MCF 10A (cell line): ENCODE results near the gene PLEKHH1. TPM values are rescaled to one million over a fixed set of nuclear protein-coding genes. Genes with fewer than 3 reads are reported as not detected.

Source experiments
- BruUV-seq: library from RNA; stranded (reverse); fragments of 400-500 nt; replicated peaks from 2 replicates; lab custom pipeline; 2021; lab: Mats Ljungman, UMichigan
- CTCF ChIA-PET: fragments of 300-600 bp; sonication (Branson Sonifier 250); formaldehyde crosslinking; extraction: SDS; loops from one replicate; lab custom pipeline; 2021; ENCODE audit warnings: antibody characterized with exemption, inconsistent platforms; lab: Yijun Ruan, JAX
- POLR2A ChIA-PET: fragments of 300-600, 350-650 bp; sonication (Branson Sonifier 250); formaldehyde crosslinking; extraction: SDS; loops from one replicate; lab custom pipeline; 2020; ENCODE audit warnings: antibody characterized with exemption, inconsistent platforms; lab: Yijun Ruan, JAX
- DNase-seq: peaks from one replicate; pipeline ENCODE4 v3.0.0-alpha.2; 2018; ENCODE audit not compliant: unreplicated experiment
- H3K27ac Mint-ChIP-seq: one replicate; pipeline ENCODE4 v1.8.0; 2022; ENCODE audit warnings: mild to moderate bottlenecking, low read depth, mixed read lengths; ENCODE audit not compliant: unreplicated experiment
- H3K27me3 Mint-ChIP-seq: one replicate; pipeline ENCODE4 v1.8.0; 2022; ENCODE audit warnings: mixed read lengths; ENCODE audit not compliant: insufficient read depth, unreplicated experiment
- H3K36me3 Mint-ChIP-seq: one replicate; pipeline ENCODE4 v1.8.0; 2022; ENCODE audit warnings: mild to moderate bottlenecking, moderate library complexity, mixed read lengths; ENCODE audit not compliant: insufficient read depth, unreplicated experiment
- H3K4me1 Mint-ChIP-seq: one replicate; pipeline ENCODE4 v1.8.0; 2022; ENCODE audit warnings: mixed read lengths; ENCODE audit not compliant: insufficient read depth, unreplicated experiment
- H3K4me3 Mint-ChIP-seq: one replicate; pipeline ENCODE4 v1.8.0; 2022; ENCODE audit warnings: mild to moderate bottlenecking, moderate library complexity, mixed read lengths; ENCODE audit not compliant: unreplicated experiment
- H3K9me3 Mint-ChIP-seq: one replicate; pipeline ENCODE4 v1.8.0; 2022; ENCODE audit warnings: mixed read lengths; ENCODE audit not compliant: unreplicated experiment
- intact Hi-C: fragments of 100-400 bp; cut with micrococcal nuclease; formaldehyde crosslinking; loops from 2 replicates; pipeline ENCODE4 v1.14.1; 2022
- total RNA-seq: library from RNA; stranded (reverse); gene quantifications from 2 replicates; pipeline ENCODE4 v1.2.3, GENCODE V29; 2022
- TF ChIP-seq, protein P1 (sequence below): fragments of 200-600 bp; IDR thresholded peaks from one replicate; pipeline ENCODE4 v1.8.0; 2022; ENCODE audit warnings: antibody characterized with exemption, mild to moderate bottlenecking; ENCODE audit not compliant: unreplicated experiment

The PLEKHH1 gene
- total RNA-seq, 1 experiment from 2014 or later = 5.8 TPM

DNA sequence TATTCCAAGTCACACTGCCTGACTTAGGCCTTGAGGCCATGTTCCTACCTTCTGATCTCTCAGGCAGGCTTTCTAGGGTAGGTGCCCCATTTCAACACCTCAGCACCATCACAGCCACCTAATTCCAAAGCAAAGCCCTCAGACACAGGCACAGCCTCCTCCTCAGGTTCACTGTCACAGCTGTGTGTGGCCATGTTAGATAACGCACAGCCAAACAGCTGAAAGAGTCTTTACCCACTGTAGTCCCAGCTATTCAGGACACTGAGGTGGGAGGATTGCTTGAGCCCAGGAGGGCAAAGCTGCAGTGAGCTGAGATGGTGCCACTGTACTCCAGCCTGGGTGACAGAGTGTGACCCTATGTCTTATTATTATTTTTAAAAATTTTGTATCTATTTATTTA is 37.3 kb upstream of the PLEKHH1 start:
- ChIA-PET POLR2A (interaction anchor here (0.6 kb wide), 1 partner anchor 14 kb away, joined by 3 read pairs; no protein-coding TSS in a partner anchor), CTCF (no interaction called here)
- TF ChIP-seq, protein P1, sequence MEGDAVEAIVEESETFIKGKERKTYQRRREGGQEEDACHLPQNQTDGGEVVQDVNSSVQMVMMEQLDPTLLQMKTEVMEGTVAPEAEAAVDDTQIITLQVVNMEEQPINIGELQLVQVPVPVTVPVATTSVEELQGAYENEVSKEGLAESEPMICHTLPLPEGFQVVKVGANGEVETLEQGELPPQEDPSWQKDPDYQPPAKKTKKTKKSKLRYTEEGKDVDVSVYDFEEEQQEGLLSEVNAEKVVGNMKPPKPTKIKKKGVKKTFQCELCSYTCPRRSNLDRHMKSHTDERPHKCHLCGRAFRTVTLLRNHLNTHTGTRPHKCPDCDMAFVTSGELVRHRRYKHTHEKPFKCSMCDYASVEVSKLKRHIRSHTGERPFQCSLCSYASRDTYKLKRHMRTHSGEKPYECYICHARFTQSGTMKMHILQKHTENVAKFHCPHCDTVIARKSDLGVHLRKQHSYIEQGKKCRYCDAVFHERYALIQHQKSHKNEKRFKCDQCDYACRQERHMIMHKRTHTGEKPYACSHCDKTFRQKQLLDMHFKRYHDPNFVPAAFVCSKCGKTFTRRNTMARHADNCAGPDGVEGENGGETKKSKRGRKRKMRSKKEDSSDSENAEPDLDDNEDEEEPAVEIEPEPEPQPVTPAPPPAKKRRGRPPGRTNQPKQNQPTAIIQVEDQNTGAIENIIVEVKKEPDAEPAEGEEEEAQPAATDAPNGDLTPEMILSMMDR = no peak
- DNase-seq = no peak
- peaks cover 2% of the 10 kb centered on the region for H3K4me1 Mint-ChIP-seq
- no peak overlapping the region for H3K27ac Mint-ChIP-seq
- no peak overlapping the region for H3K4me3 Mint-ChIP-seq
- no peaks in the 10 kb centered on the region for H3K27me3 Mint-ChIP-seq
- H3K36me3 Mint-ChIP-seq = no peaks in the 10 kb centered on the region
- no TSS peak for BruUV-seq
- H3K9me3 Mint-ChIP-seq = peaks cover 11% of the 10 kb centered on the region
- intact Hi-C loops = no loop called here

DNA sequence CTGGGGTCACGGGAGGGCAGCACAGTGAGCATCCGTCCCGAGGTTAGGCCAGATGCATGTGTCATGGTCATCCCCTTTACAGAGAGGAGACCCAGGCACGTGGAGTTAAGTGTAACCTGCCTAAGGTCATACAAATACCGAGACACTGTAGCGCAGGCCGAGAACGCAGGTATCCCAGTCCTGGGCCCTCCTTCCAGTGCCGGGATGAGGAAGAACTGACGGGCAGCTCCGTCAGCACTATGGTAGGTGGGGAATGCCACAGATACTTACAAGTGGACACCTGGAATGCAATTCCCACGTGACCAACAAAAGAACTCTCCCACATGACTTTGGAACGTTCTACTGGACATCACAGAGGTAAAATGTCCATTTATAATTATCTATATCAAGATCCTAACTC is 35.9 kb upstream of the PLEKHH1 start:
- DNase-seq = no peak
- Mint-ChIP-seq H3K4me3 (no peak overlapping the region), H3K27me3 (no peaks in the 10 kb centered on the region), H3K9me3 (peaks cover 10% of the 10 kb centered on the region), H3K4me1 (no peaks in the 10 kb centered on the region), H3K36me3 (no peaks in the 10 kb centered on the region), H3K27ac (no peak overlapping the region)
- ChIA-PET CTCF (interaction anchor here (1.1 kb wide), 1 partner anchor 31 kb away, joined by 4 read pairs; no protein-coding TSS in a partner anchor), POLR2A (no interaction called here)
- BruUV-seq = no TSS peak
- intact Hi-C loops = no loop called here
- TF ChIP-seq, protein P1 = no peak

DNA sequence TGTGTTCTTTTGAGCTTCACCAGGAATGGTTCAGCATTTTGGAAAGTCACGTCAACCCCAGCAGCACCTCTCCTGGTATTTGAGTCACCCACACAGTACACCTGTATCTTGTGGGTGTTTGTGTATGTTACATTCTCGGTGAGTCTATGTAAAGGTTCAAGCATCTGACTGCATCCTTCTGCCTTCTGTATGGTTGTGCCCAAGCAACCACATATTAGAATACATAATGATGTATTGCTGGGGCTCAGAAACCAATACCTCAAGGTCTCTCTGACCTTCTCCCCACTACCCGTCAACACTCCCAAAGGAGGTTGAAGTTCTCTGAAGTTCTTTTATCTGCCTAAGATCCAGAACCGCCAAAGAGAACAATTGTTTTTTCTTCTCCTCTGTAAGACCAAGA is 35.4 kb upstream of the PLEKHH1 start:
- TF ChIP-seq, protein P1 = no peak
- Mint-ChIP-seq H3K9me3 (peaks cover 5% of the 10 kb centered on the region), H3K27me3 (peaks cover 2% of the 10 kb centered on the region), H3K4me1 (no peaks in the 10 kb centered on the region), H3K36me3 (no peaks in the 10 kb centered on the region), H3K4me3 (no peak overlapping the region), H3K27ac (no peak overlapping the region)
- intact Hi-C loops = no loop called here
- ChIA-PET POLR2A (no interaction called here), CTCF (interaction anchor here (1.1 kb wide), 1 partner anchor 31 kb away, joined by 4 read pairs; no protein-coding TSS in a partner anchor)
- no TSS peak for BruUV-seq
- no peak for DNase-seq

DNA sequence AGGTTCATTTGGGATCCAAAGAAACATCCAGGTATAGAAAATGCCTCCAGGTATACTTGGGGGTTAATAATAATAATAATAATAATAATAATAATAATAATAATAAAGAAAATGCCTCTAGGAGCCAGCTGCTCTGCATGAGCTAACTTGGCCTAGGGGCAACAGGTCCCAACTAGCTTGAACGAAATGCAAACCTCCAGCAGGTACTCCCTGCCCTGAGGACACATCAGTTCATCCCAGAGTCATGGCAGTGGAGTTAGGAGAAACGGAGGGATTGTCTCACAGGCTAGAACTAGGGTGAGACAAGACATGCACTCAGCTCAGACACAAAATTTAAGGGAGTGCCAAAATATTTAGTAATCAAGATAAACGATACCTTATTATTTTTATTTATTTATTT is 32.1 kb upstream of the PLEKHH1 start:
- no peak for DNase-seq
- ChIA-PET CTCF (interaction anchor here (0.8 to 1.2 kb wide), 2 partner anchors 13 to 73 kb away, joined by 3 to 4 read pairs; no protein-coding TSS in a partner anchor), POLR2A (interaction anchor here (0.6 to 1.4 kb wide), 2 partner anchors 12 to 143 kb away, joined by 3 read pairs; no protein-coding TSS in a partner anchor)
- Mint-ChIP-seq H3K9me3 (no peaks in the 10 kb centered on the region), H3K36me3 (no peaks in the 10 kb centered on the region), H3K27ac (no peak overlapping the region), H3K4me3 (no peak overlapping the region), H3K27me3 (peaks cover 10% of the 10 kb centered on the region), H3K4me1 (no peaks in the 10 kb centered on the region)
- intact Hi-C loops = no loop called here
- no TSS peak for BruUV-seq
- TF ChIP-seq, protein P1 = no peak
